ENCODE measurements around the gene ZNF587.
"Not testable (repeated sequence)": the region's sequence is repeated elsewhere in the genome, so short reads cannot be mapped to it uniquely, and the experiment has no call there.

ZNF587 gene

DNA sequence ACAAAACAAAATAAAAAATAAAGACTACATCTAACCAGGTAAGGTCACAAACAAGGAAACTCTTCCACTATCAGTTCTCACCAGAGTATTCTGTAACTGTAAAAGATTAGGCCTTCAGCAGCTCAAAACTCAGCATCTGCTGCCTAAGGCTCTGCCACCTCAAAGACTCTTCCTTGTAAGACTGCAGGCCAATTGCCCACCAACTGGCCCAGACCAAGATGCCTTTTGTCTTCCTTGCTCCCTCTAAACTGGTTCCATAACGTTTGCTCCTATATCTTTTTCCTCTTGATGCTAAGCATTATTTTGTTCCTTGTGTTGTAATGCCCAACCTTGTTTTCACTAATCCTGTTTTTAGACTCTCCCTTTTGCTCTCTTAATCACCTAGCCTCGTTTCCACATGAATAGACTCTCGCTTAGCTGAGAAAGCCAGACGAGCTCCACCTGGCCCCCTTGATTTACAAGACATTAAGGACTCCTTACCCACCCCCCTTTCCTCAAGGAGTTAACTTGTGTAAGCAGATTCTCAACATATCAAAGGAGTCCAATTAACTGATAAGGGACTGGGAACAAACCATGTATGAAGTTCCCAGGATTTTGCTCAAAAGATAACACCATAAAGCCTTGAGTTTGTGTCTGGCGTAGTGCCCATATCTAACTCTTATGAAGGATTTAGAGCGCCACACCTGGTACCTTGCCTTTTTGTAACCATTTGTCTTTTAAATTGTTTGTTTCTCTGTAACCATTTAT, 37.7 kb downstream of the ZNF587 start:
- no peak for DNase-seq (ENCODE audit: low read depth)

DNA sequence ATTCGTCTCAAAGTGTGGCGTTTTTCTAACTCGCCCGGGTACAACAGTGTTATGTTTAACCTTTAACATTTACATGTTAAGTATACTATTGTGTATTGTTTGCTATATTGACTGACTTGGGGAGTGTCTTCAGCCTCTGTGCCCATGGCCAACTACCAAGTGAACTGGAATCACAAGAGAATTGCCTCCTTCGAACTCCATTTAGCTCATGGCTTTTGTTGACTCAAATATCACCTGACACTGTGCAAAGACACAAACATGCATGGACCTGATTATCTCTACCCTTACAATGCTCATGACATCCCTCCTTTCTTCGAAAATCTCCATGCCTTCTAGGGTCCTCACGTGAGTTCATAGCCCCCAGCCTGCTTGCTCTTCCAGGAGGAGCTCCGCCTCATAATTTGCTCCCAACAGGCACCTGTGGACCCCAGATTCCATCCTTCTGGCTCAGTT, 38.5 kb downstream of the ZNF587 start:
- DNase-seq (ENCODE audit: low read depth): no peak

DNA sequence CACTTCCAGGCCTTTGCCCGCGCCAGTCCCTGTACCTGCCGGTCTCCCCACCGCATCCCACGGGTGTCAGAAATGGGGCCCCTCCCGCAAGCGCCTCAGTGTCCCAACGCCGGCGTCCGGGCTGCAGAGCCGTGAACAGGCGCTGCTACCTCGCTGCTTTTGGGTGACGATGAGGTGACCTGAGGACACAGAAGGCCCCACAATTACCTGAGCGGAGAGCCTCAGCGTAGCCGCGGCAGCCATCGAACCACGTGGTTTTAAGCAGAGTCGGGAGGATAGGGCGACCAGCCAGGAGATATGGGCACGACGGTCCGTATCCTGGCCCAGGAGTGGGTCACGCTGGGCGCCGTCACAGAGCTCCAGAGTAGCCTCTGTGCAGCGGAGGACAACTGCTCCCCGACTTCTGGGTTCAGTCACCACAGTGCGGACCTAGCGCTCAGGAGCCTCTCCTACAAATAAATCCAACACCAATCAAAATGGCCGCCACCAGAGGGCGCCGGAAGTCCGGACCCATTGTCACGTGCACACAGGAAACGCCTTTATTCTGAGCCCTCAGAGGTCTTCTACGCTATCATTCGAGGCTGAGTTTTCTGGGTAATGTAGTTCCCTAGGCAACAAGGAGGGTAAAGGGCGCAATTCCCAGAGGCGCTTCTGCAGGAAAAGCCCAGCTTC, 39.0 kb downstream of the ZNF587 start, which contains the start of gene ZNF814:
Gene ZNF814 (minus strand): TSS at position 478 of the 672 bp plus-strand sequence. CDS start 235 bp downstream, at position 243.
- peak; percentile 75 for DNase-seq (ENCODE audit: low read depth)

DNA sequence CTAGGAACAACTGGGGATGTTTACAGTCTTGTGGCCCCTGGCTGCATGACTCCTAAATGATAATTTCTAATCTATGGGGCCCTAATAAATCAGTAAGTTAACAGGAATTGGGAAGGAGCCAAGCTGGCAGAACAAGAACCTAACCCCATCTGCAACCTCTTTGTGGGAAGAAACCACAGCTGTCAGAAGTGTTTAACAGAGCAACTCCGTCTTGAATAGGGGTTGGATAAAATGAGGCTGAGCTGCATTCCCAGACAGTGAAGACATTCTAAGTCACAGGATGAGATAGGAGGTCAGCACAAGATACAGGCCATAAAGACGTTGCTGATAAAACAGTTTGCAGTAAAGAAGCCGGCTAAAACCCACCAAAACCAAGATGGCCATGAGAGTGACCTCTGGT, 41.0 kb downstream of the ZNF587 start:
- not testable (repeated sequence) for DNase-seq (ENCODE audit: low read depth)

DNA sequence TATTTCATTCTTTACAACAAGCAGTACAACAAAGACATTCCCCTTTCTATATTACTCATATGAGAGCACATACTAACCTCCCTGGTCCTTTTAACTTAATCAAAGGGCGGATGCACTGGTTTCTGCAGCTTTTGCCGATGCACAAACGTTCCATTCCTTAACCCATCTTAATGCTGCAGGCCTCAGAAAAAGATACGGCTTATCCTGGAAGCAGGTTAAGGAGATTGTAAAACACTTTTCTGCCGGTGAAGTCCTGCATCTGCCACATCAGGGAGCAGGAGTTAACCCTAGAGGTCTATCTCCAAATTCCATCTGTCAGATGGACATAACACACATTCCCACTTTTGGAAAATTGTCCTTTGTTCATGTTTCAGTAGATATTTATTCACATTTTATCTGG, 50.7 kb downstream of the ZNF587 start:
- DNase-seq (ENCODE audit: low read depth): no peak

DNA sequence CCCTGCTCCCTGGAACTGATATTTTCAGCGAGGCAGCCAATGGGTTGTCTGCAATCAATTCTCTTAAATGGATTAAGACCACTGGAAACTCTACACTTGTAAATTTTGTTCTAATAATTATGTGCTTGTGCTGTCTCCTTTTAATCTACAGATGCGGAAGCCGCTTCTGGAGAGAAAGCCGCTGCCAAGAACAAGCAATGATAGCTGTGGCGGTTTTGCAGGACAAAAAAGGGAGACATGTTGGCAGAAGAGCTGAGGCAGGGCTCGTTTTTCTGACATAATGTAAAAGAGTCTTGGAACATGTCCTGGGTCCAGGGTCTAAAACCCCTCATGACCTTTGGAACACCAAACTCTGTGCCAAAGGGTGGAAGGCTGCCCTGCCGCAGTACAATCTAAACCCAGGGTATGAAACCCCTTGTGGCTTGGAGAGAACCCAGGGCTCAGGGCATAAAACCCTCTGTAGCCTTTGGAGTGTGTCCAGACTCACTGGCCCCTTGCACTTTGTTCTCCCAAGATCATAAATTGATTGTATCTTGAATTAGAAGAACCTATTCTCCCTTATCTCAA, 54.0 kb downstream of the ZNF587 start:
- DNase-seq (ENCODE audit: low read depth): no peak

DNA sequence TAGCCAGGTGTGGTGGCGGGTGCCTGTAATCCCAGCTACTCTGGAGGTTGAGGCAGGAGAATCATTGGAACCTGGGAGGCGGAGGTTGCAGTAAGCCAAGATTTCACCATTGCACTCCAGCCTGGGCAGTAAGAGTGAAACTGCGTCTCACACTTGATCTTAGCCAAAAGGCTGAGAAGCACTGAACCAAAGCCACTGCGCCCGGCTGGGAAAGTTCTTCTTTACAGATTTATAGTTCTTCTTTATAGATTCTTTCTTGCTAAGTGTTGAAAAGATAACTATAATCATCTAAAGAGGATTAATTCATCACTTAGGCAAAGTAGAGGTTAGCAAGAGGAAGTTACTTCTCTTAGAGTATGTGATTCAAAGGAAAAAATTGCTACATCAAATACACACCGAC, 55.6 kb downstream of the ZNF587 start:
- no peak for DNase-seq (ENCODE audit: low read depth)

DNA sequence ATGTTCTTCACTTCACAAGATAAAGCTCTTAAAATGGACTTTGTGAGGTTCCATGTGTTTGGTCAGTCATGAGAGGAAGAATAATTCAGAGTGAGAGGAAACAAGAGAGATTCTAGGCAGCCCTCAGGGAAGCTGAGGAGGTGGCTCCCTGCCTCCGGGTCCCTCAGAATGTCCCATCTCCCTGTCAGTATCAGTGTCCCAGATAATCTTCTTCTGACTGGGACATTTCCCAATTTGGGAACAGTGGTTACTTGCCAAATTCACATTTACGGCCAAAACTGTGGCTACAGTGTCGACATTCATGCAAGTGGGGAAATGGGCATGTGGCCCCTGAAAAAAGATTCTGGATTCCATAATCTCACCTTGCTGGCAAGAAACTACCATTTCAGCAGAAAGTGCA, 57.7 kb downstream of the ZNF587 start:
- DNase-seq (ENCODE audit: low read depth): no peak

DNA sequence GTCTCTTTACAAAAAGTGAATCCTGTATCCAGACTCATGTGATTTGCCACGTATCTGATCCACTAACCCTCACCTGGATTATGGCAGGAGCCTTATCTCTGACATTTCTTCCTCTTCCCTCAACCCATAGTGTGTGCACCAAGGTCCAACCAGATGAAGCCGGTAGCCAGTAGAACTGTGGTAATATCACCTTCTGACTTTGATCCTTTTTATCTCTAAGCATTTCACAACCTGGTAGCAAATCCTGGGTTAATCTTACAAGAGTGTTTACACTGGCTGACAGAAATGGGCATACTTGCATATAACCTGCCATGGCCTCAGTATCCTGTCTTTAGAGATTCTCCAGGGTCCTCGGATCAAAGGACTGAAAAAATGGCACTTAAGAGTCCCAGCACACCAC, 64.9 kb downstream of the ZNF587 start:
- DNase-seq (ENCODE audit: low read depth): no peak

All from stromal cell of bone marrow (primary cell).